ENCODE measurements around the gene THOC5. TPM values are rescaled to one million over a fixed set of nuclear protein-coding genes. Genes with fewer than 3 reads are reported as not detected.

The THOC5 gene
- total and polyA plus RNA-seq, 4 donors: 18.3 to 174 (median 55.6) TPM

GRCh38 chr22:29476116-29476515, 77.4 kb downstream of the THOC5 start:
- Histone ChIP-seq H3K36me3 (ENCODE audit: control insufficient read depth in 1 of 2, insufficient read depth in 2 of 2, low read length in 1 of 2) (no peaks in the 10 kb centered on the region), H3K9me3 (ENCODE audit: control insufficient read depth, low read length) (no peaks in the 10 kb centered on the region), H3K4me1 (ENCODE audit: control insufficient read depth in 1 of 2, insufficient read depth in 2 of 2, low read length in 2 of 2) (no peaks in the 10 kb centered on the region), H3K27ac (ENCODE audit: low read depth in 1 of 2, low read length in 2 of 2) (no peak overlapping the region), H3K4me3 (ENCODE audit: low read length in 2 of 2) (no peak overlapping the region), H3K27me3 (ENCODE audit: control insufficient read depth in 1 of 2, insufficient read depth in 2 of 2, low read length in 1 of 2) (no peaks in the 10 kb centered on the region)
- DNase-seq: peak in 1 of 2 donors; percentile 69
- WGBS, 2 donors: 36 to 37% methylated on average over 6 of the region's 6 CpGs
- intact Hi-C loops (cut with DNase I): no loop called here
- no peak for ATAC-seq (ENCODE audit: low FRiP score)

- Histone ChIP-seq H3K4me3 (ENCODE audit: low read length in 2 of 2) (no peak overlapping the region), H3K27ac (ENCODE audit: low read depth in 1 of 2, low read length in 2 of 2) (no peak overlapping the region), H3K4me1 (ENCODE audit: control insufficient read depth in 1 of 2, insufficient read depth in 2 of 2, low read length in 2 of 2) (no peaks in the 10 kb centered on the region), H3K9me3 (ENCODE audit: control insufficient read depth, low read length) (no peaks in the 10 kb centered on the region), H3K27me3 (ENCODE audit: control insufficient read depth in 1 of 2, insufficient read depth in 2 of 2, low read length in 1 of 2) (no peaks in the 10 kb centered on the region), H3K36me3 (ENCODE audit: control insufficient read depth in 1 of 2, insufficient read depth in 2 of 2, low read length in 1 of 2) (no peaks in the 10 kb centered on the region)
- ATAC-seq (ENCODE audit: low FRiP score) (no peak), DNase-seq (no peak)
- 79 to 83% methylated on average over 8 of the region's 8 CpGs for WGBS, 2 donors
- intact Hi-C loops (cut with DNase I): no loop called here
Measured at GRCh38 chr22:29475550-29475949, 78.0 kb downstream of the THOC5 start.

- WGBS, 2 donors: 34 to 43% methylated on average over 5 of the region's 5 CpGs
- ATAC-seq (ENCODE audit: low FRiP score) (no peak), DNase-seq (no peak)
- H3K27me3 ChIP-seq (ENCODE audit: control insufficient read depth in 1 of 2, insufficient read depth in 2 of 2, low read length in 1 of 2): no peaks in the 10 kb centered on the region
- H3K9me3 ChIP-seq (ENCODE audit: control insufficient read depth, low read length): no peaks in the 10 kb centered on the region
- no peak overlapping the region for H3K27ac ChIP-seq (ENCODE audit: low read depth in 1 of 2, low read length in 2 of 2)
- H3K4me1 ChIP-seq (ENCODE audit: control insufficient read depth in 1 of 2, insufficient read depth in 2 of 2, low read length in 2 of 2): no peaks in the 10 kb centered on the region
- H3K36me3 ChIP-seq (ENCODE audit: control insufficient read depth in 1 of 2, insufficient read depth in 2 of 2, low read length in 1 of 2): no peaks in the 10 kb centered on the region
- intact Hi-C loops (cut with DNase I): no loop called here
- H3K4me3 ChIP-seq (ENCODE audit: low read length in 2 of 2): no peak overlapping the region
Measured at GRCh38 chr22:29473001-29473400, 80.6 kb downstream of the THOC5 start.

- peak; percentile 66 to 88 for DNase-seq
- 13 to 14% methylated on average over 52 to 54 of the region's 54 CpGs for WGBS, 2 donors
- H3K9me3 ChIP-seq (ENCODE audit: control insufficient read depth, low read length): no peaks in the 10 kb centered on the region
- H3K27ac ChIP-seq (ENCODE audit: low read depth in 1 of 2, low read length in 2 of 2): no peak overlapping the region
- no peak overlapping the region for H3K4me3 ChIP-seq (ENCODE audit: low read length in 2 of 2)
- ATAC-seq (ENCODE audit: low FRiP score): no peak
- intact Hi-C loops (cut with DNase I): no loop called here
- H3K27me3 ChIP-seq (ENCODE audit: control insufficient read depth in 1 of 2, insufficient read depth in 2 of 2, low read length in 1 of 2): no peaks in the 10 kb centered on the region
- no peaks in the 10 kb centered on the region for H3K36me3 ChIP-seq (ENCODE audit: control insufficient read depth in 1 of 2, insufficient read depth in 2 of 2, low read length in 1 of 2)
- H3K4me1 ChIP-seq (ENCODE audit: control insufficient read depth in 1 of 2, insufficient read depth in 2 of 2, low read length in 2 of 2): no peaks in the 10 kb centered on the region
Measured at GRCh38 chr22:29470159-29470855, 83.2 kb downstream of the THOC5 start.

GRCh38 chr22:29469755-29470154, 83.8 kb downstream of the THOC5 start:
- 29 to 34% methylated on average over 9 of the region's 9 CpGs for WGBS, 2 donors
- no peak for ATAC-seq (ENCODE audit: low FRiP score)
- H3K27ac ChIP-seq (ENCODE audit: low read depth in 1 of 2, low read length in 2 of 2): no peak overlapping the region
- intact Hi-C loops (cut with DNase I): no loop called here
- H3K27me3 ChIP-seq (ENCODE audit: control insufficient read depth in 1 of 2, insufficient read depth in 2 of 2, low read length in 1 of 2): no peaks in the 10 kb centered on the region
- DNase-seq: no peak
- no peaks in the 10 kb centered on the region for H3K36me3 ChIP-seq (ENCODE audit: control insufficient read depth in 1 of 2, insufficient read depth in 2 of 2, low read length in 1 of 2)
- H3K9me3 ChIP-seq (ENCODE audit: control insufficient read depth, low read length): no peaks in the 10 kb centered on the region
- no peaks in the 10 kb centered on the region for H3K4me1 ChIP-seq (ENCODE audit: control insufficient read depth in 1 of 2, insufficient read depth in 2 of 2, low read length in 2 of 2)
- H3K4me3 ChIP-seq (ENCODE audit: low read length in 2 of 2): no peak overlapping the region

- WGBS, 2 donors: 79 to 82% methylated on average over 7 of the region's 7 CpGs
- Histone ChIP-seq H3K27ac (ENCODE audit: low read depth in 1 of 2, low read length in 2 of 2) (no peak overlapping the region), H3K27me3 (ENCODE audit: control insufficient read depth in 1 of 2, insufficient read depth in 2 of 2, low read length in 1 of 2) (no peaks in the 10 kb centered on the region), H3K36me3 (ENCODE audit: control insufficient read depth in 1 of 2, insufficient read depth in 2 of 2, low read length in 1 of 2) (no peaks in the 10 kb centered on the region), H3K4me3 (ENCODE audit: low read length in 2 of 2) (no peak overlapping the region), H3K9me3 (ENCODE audit: control insufficient read depth, low read length) (no peaks in the 10 kb centered on the region), H3K4me1 (ENCODE audit: control insufficient read depth in 1 of 2, insufficient read depth in 2 of 2, low read length in 2 of 2) (no peaks in the 10 kb centered on the region)
- DNase-seq: no peak
- intact Hi-C loops (cut with DNase I): no loop called here
- no peak for ATAC-seq (ENCODE audit: low FRiP score)
Measured at GRCh38 chr22:29464581-29464980, 89.0 kb downstream of the THOC5 start.

GRCh38 chr22:29463629-29464028, 89.9 kb downstream of the THOC5 start:
- H3K27ac ChIP-seq (ENCODE audit: low read depth in 1 of 2, low read length in 2 of 2): no peak overlapping the region
- DNase-seq (no peak), ATAC-seq (ENCODE audit: low FRiP score) (no peak)
- 71 to 82% methylated on average over 7 of the region's 7 CpGs for WGBS, 2 donors
- intact Hi-C loops (cut with DNase I): no loop called here
- no peaks in the 10 kb centered on the region for H3K9me3 ChIP-seq (ENCODE audit: control insufficient read depth, low read length)
- H3K4me1 ChIP-seq (ENCODE audit: control insufficient read depth in 1 of 2, insufficient read depth in 2 of 2, low read length in 2 of 2): no peaks in the 10 kb centered on the region
- no peaks in the 10 kb centered on the region for H3K27me3 ChIP-seq (ENCODE audit: control insufficient read depth in 1 of 2, insufficient read depth in 2 of 2, low read length in 1 of 2)
- H3K36me3 ChIP-seq (ENCODE audit: control insufficient read depth in 1 of 2, insufficient read depth in 2 of 2, low read length in 1 of 2): no peaks in the 10 kb centered on the region
- no peak overlapping the region for H3K4me3 ChIP-seq (ENCODE audit: low read length in 2 of 2)

GRCh38 chr22:29461263-29461662, 92.3 kb downstream of the THOC5 start:
- Histone ChIP-seq H3K9me3 (ENCODE audit: control insufficient read depth, low read length) (no peaks in the 10 kb centered on the region), H3K36me3 (ENCODE audit: control insufficient read depth in 1 of 2, insufficient read depth in 2 of 2, low read length in 1 of 2) (no peaks in the 10 kb centered on the region), H3K27me3 (ENCODE audit: control insufficient read depth in 1 of 2, insufficient read depth in 2 of 2, low read length in 1 of 2) (no peaks in the 10 kb centered on the region), H3K4me1 (ENCODE audit: control insufficient read depth in 1 of 2, insufficient read depth in 2 of 2, low read length in 2 of 2) (no peaks in the 10 kb centered on the region), H3K4me3 (ENCODE audit: low read length in 2 of 2) (no peak overlapping the region), H3K27ac (ENCODE audit: low read depth in 1 of 2, low read length in 2 of 2) (no peak overlapping the region)
- DNase-seq: no peak
- WGBS, 2 donors: 88 to 90% methylated on average over 5 of the region's 5 CpGs
- no peak for ATAC-seq (ENCODE audit: low FRiP score)
- intact Hi-C loops (cut with DNase I): no loop called here

- ATAC-seq (ENCODE audit: low FRiP score): no peak
- no peak overlapping the region for H3K27ac ChIP-seq (ENCODE audit: low read depth in 1 of 2, low read length in 2 of 2)
- no peaks in the 10 kb centered on the region for H3K36me3 ChIP-seq (ENCODE audit: control insufficient read depth in 1 of 2, insufficient read depth in 2 of 2, low read length in 1 of 2)
- intact Hi-C loops (cut with DNase I): no loop called here
- no peaks in the 10 kb centered on the region for H3K27me3 ChIP-seq (ENCODE audit: control insufficient read depth in 1 of 2, insufficient read depth in 2 of 2, low read length in 1 of 2)
- H3K4me1 ChIP-seq (ENCODE audit: control insufficient read depth in 1 of 2, insufficient read depth in 2 of 2, low read length in 2 of 2): no peaks in the 10 kb centered on the region
- DNase-seq: peak in 1 of 2 donors; percentile 56
- no peaks in the 10 kb centered on the region for H3K9me3 ChIP-seq (ENCODE audit: control insufficient read depth, low read length)
- WGBS, 2 donors: 56 to 69% methylated on average over 9 of the region's 9 CpGs
- H3K4me3 ChIP-seq (ENCODE audit: low read length in 2 of 2): no peak overlapping the region
Measured at GRCh38 chr22:29459773-29460172, 93.8 kb downstream of the THOC5 start.

Data from aorta (tissue), 5 donors.